Activated CD4-positive, alpha-beta T cell treated with anti-CD3 and anti-CD28 coated beads for 48 hours (primary cell): Measurements from ENCODE around the gene ARNT2.

Experiments used
- DNase-seq: peaks from one replicate; pipeline ENCODE4 v3.0.0-alpha.2; 2020

Gene ARNT2

GRCh38 chr15:80414546-80415357, 10.6 kb downstream of the ARNT2 start:
- DNase-seq = no peak

- no peak for DNase-seq
These were observed 11.1 kb downstream of the ARNT2 start for GRCh38 chr15:80415358-80415670.

- no peak for DNase-seq
These were observed 12.5 kb downstream of the ARNT2 start for GRCh38 chr15:80416702-80417101.

- peak; percentile 17 for DNase-seq
These were observed 14.8 kb downstream of the ARNT2 start for GRCh38 chr15:80418892-80419537.

GRCh38 chr15:80419546-80419945, 15.4 kb downstream of the ARNT2 start:
- DNase-seq = no peak

GRCh38 chr15:80420658-80421057, 16.5 kb downstream of the ARNT2 start:
- DNase-seq = no peak

- DNase-seq = no peak
These were observed 19.0 kb downstream of the ARNT2 start for GRCh38 chr15:80423215-80423614.

GRCh38 chr15:80424381-80424780, 20.2 kb downstream of the ARNT2 start:
- no peak for DNase-seq

GRCh38 chr15:80426316-80426715, 22.1 kb downstream of the ARNT2 start:
- DNase-seq = no peak

- DNase-seq = no peak
These were observed 25.8 kb downstream of the ARNT2 start for GRCh38 chr15:80429964-80430363.

GRCh38 chr15:80431635-80432344, 27.6 kb downstream of the ARNT2 start:
- DNase-seq = no peak

GRCh38 chr15:80432345-80432702, 28.1 kb downstream of the ARNT2 start:
- DNase-seq = no peak

GRCh38 chr15:80433836-80434235, 29.7 kb downstream of the ARNT2 start:
- no peak for DNase-seq

GRCh38 chr15:80434926-80435720, 30.9 kb downstream of the ARNT2 start:
- DNase-seq = no peak

- DNase-seq = peak; percentile 43
These were observed 32.5 kb downstream of the ARNT2 start for GRCh38 chr15:80436511-80437307.

GRCh38 chr15:80437334-80437891, 33.2 kb downstream of the ARNT2 start:
- no peak for DNase-seq

GRCh38 chr15:80439140-80439539, 35.0 kb downstream of the ARNT2 start:
- DNase-seq = no peak

GRCh38 chr15:80440024-80440423, 35.8 kb downstream of the ARNT2 start:
- no peak for DNase-seq

- DNase-seq = no peak
These were observed 36.9 kb downstream of the ARNT2 start for GRCh38 chr15:80441041-80441440.

- DNase-seq = no peak
These were observed 37.5 kb downstream of the ARNT2 start for GRCh38 chr15:80441714-80442113.

- DNase-seq = no peak
These were observed 38.7 kb downstream of the ARNT2 start for GRCh38 chr15:80442728-80443403.
